PC-9 (cell line): ENCODE data around the gene ZNF24. TPM values are rescaled to one million over a fixed set of nuclear protein-coding genes. Genes with fewer than 3 reads are reported as not detected.

Source experiments
- BruUV-seq: library from RNA; stranded (reverse); fragments of 400-500 nt; replicated peaks from 2 replicates; lab custom pipeline; 2021; lab: Mats Ljungman, UMichigan
- CTCF ChIA-PET: fragments of 300-600 bp; sonication (Branson Sonifier 250); formaldehyde crosslinking; loops from one replicate; lab custom pipeline; 2022; ENCODE audit warnings: antibody characterized with exemption; lab: Charles Lee
- POLR2A ChIA-PET: fragments of 300-600 bp; sonication (Branson Sonifier 250); formaldehyde crosslinking; loops from one replicate; lab custom pipeline; 2022; ENCODE audit warnings: antibody characterized with exemption; ENCODE audit not compliant: unreplicated experiment; lab: Charles Lee
- DNase-seq, 2 experiments: peaks; one replicate each; pipeline versions ENCODE4 v3.0.0 to v3.0.0-alpha.2; 2015 to 2022; ENCODE audit warnings: mixed read lengths in 1 of 2
- H2AFZ ChIP-seq: fragments of 200-600 bp; sonication (generic); 2 replicates; pipeline ENCODE4 v1.8.1; 2017; ENCODE audit warnings: antibody characterized with exemption
- H3F3A ChIP-seq: fragments of 200-600 bp; sonication (generic); 2 replicates; pipeline ENCODE4 v1.8.1; 2017; ENCODE audit warnings: antibody characterized with exemption, mild to moderate bottlenecking, low read depth; ENCODE audit not compliant: insufficient read depth
- H3K27ac ChIP-seq: fragments of 200-600 bp; sonication (generic); 2 replicates; pipeline ENCODE4 v1.6.1; 2016; ENCODE audit warnings: mixed run types
- H3K27me3 ChIP-seq: fragments of 200-600 bp; sonication (generic); 2 replicates; pipeline ENCODE4 v1.6.1; 2016; ENCODE audit warnings: low read depth, mixed run types; ENCODE audit not compliant: insufficient read depth
- H3K36me3 ChIP-seq: fragments of 200-600 bp; sonication (generic); 2 replicates; pipeline ENCODE4 v1.6.1; 2016; ENCODE audit warnings: low read depth, mixed run types
- H3K4me1 ChIP-seq: fragments of 200-600 bp; sonication (generic); replicated peaks from 2 replicates; pipeline ENCODE4 v1.6.1; 2016; ENCODE audit warnings: mixed run types; ENCODE audit not compliant: insufficient read depth
- H3K4me2 ChIP-seq: fragments of 200-600 bp; sonication (generic); 2 replicates; pipeline ENCODE4 v1.6.1; 2017; ENCODE audit warnings: mixed run types
- H3K4me3 ChIP-seq: fragments of 200-600 bp; sonication (generic); 2 replicates; pipeline ENCODE4 v1.6.1; 2016; ENCODE audit warnings: mixed run types
- H3K79me2 ChIP-seq: fragments of 200-600 bp; sonication (generic); 2 replicates; pipeline ENCODE4 v1.6.1; 2017; ENCODE audit warnings: low read depth, mixed run types
- H3K9me2 ChIP-seq: fragments of 200-600 bp; sonication (generic); 2 replicates; pipeline ENCODE4 v1.8.1; 2017; ENCODE audit warnings: mild to moderate bottlenecking; ENCODE audit not compliant: insufficient read depth
- H3K9me3 ChIP-seq: fragments of 200-600 bp; sonication (generic); 2 replicates; pipeline ENCODE4 v1.8.1; 2016; ENCODE audit warnings: low read depth; ENCODE audit not compliant: insufficient read depth
- H4K20me1 ChIP-seq: fragments of 200-600 bp; sonication (generic); 2 replicates; pipeline ENCODE4 v1.8.1; 2017; ENCODE audit not compliant: insufficient read depth
- EZH2 ChIP-seq: fragments of 200-600 bp; sonication (generic); IDR thresholded peaks from 2 replicates; pipeline ENCODE4 v1.8.0; 2017; ENCODE audit warnings: antibody characterized with exemption, low read depth
- intact Hi-C: fragments of 100-400 bp; cut with micrococcal nuclease; formaldehyde crosslinking; loops from one replicate; pipeline ENCODE4 v1.10.0; 2022; ENCODE audit not compliant: unreplicated experiment
- total RNA-seq: library from RNA; stranded (reverse); gene quantifications from 2 replicates; pipeline ENCODE4 v1.2.3, GENCODE V29; 2021
- TF ChIP-seq, protein P1 (sequence below): fragments of 200-600 bp; sonication (generic); conservative IDR thresholded peaks from 2 replicates; pipeline ENCODE4 v1.6.1; 2017; ENCODE audit warnings: mixed run types, antibody characterized with exemption, mild to moderate bottlenecking, moderate library complexity

Gene ZNF24
- total RNA-seq, 1 experiment from 2014 or later, result 33.9 TPM

DNA sequence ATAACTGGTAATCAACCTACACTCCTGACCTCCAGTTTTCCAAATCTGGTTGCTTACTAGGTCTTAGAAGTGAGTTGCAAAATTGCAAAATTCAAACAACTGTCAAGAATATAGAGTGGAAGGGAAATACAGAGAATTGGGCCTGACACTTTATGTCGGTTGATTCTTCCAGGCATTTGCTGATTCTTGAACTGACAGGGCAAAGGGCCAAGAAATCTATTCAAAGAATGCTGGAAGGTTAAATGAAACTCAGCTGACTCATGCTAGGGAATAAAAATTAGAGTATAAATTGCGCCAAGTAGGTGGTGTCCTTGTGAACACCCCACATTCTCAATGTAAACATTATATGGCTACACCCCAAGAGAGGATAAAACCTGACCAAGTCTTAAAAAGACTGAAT lies 32.7 kb downstream of the ZNF24 start:
- Histone ChIP-seq H2AFZ (no peak overlapping the region), H3K27ac (no peak overlapping the region), H4K20me1 (no peaks in the 10 kb centered on the region), H3F3A (no peaks in the 10 kb centered on the region; the same call in 1 of the 2 replicates), H3K36me3 (no peaks in the 10 kb centered on the region), H3K79me2 (no peaks in the 10 kb centered on the region), H3K4me1 (no peaks in the 10 kb centered on the region), H3K27me3 (no peaks in the 10 kb centered on the region), H3K4me2 (no peak overlapping the region), H3K4me3 (no peak overlapping the region), H3K9me2 (no peaks in the 10 kb centered on the region), H3K9me3 (peaks cover 28% of the 10 kb centered on the region)
- POLR2A ChIA-PET, result no interaction called here
- no peak for DNase-seq
- BruUV-seq, result no TSS peak
- CTCF ChIA-PET, result no interaction called here
- intact Hi-C loops, result no loop called here
- no peak for TF ChIP-seq EZH2
- TF ChIP-seq, protein P1, sequence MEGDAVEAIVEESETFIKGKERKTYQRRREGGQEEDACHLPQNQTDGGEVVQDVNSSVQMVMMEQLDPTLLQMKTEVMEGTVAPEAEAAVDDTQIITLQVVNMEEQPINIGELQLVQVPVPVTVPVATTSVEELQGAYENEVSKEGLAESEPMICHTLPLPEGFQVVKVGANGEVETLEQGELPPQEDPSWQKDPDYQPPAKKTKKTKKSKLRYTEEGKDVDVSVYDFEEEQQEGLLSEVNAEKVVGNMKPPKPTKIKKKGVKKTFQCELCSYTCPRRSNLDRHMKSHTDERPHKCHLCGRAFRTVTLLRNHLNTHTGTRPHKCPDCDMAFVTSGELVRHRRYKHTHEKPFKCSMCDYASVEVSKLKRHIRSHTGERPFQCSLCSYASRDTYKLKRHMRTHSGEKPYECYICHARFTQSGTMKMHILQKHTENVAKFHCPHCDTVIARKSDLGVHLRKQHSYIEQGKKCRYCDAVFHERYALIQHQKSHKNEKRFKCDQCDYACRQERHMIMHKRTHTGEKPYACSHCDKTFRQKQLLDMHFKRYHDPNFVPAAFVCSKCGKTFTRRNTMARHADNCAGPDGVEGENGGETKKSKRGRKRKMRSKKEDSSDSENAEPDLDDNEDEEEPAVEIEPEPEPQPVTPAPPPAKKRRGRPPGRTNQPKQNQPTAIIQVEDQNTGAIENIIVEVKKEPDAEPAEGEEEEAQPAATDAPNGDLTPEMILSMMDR, result no peak

DNA sequence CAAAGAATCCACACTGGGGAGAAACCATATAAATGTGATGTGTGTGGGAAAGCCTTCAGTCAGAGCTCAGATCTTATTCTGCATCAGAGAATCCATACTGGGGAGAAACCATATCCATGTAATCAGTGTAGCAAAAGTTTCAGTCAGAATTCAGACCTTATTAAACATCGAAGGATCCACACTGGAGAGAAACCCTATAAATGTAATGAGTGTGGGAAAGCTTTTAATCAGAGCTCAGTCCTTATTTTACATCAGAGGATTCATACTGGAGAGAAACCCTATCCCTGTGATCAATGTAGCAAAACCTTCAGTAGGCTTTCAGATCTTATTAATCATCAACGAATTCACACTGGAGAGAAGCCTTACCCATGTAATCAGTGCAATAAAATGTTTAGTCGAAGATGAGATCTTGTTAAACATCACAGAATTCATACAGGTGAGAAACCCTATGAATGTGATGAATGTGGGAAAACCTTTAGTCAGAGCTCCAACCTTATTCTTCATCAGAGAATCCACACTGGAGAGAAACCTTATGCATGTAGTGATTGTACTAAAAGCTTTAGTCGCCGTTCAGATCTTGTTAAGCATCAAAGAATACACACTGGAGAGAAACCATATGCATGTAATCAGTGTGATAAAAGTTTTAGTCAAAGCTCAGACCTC lies 37.5 kb downstream of the ZNF24 start:
- H3K4me1 ChIP-seq, result no peaks in the 10 kb centered on the region
- H2AFZ ChIP-seq, result no peak overlapping the region
- peaks cover 14% of the 10 kb centered on the region; the same call in 1 of the 2 replicates for H3K36me3 ChIP-seq
- peaks cover 35% of the 10 kb centered on the region for H3K9me3 ChIP-seq
- H3K9me2 ChIP-seq, result no peaks in the 10 kb centered on the region
- H4K20me1 ChIP-seq, result no peaks in the 10 kb centered on the region
- H3F3A ChIP-seq, result no peaks in the 10 kb centered on the region; the same call in 1 of the 2 replicates
- intact Hi-C loops, result no loop called here
- CTCF ChIA-PET, result no interaction called here
- no peak overlapping the region for H3K4me3 ChIP-seq
- H3K27me3 ChIP-seq, result no peaks in the 10 kb centered on the region
- no peak overlapping the region for H3K27ac ChIP-seq
- no peak for DNase-seq
- TF ChIP-seq EZH2, result no peak
- TF ChIP-seq, protein P1, result no peak
- H3K79me2 ChIP-seq, result no peaks in the 10 kb centered on the region
- BruUV-seq, result no TSS peak
- H3K4me2 ChIP-seq, result no peak overlapping the region
- POLR2A ChIA-PET, result no interaction called here

DNA sequence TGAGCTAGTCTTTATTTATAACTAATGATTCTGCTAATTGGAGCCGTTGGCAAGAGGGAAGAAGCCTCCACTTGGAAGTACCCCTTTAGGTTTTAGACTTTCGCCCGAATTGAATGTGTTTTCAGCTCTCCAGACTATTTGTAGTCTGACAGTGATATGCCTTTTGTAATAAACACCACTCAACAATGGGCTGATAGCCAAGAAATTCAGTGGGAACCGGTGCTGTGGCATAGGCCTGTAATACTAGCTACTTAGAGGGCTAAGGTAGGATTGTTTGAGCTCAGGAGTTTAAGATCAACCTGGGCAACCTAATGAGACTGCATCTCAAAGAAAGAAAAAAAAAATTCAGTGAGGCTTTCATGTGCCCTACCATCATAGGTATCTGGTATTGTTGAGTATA lies 40.6 kb downstream of the ZNF24 start:
- no TSS peak for BruUV-seq
- peaks cover 17% of the 10 kb centered on the region; the same call in 1 of the 2 replicates for H3K36me3 ChIP-seq
- H3K27ac ChIP-seq, result no peak overlapping the region
- H3K9me2 ChIP-seq, result no peaks in the 10 kb centered on the region
- H3K9me3 ChIP-seq, result peaks cover 32% of the 10 kb centered on the region
- H3K4me2 ChIP-seq, result no peak overlapping the region
- DNase-seq, result no peak
- H4K20me1 ChIP-seq, result no peaks in the 10 kb centered on the region
- intact Hi-C loops, result no loop called here
- H3K27me3 ChIP-seq, result no peaks in the 10 kb centered on the region
- H3F3A ChIP-seq, result no peaks in the 10 kb centered on the region; the same call in 1 of the 2 replicates
- H2AFZ ChIP-seq, result no peak overlapping the region
- H3K79me2 ChIP-seq, result no peaks in the 10 kb centered on the region
- H3K4me1 ChIP-seq, result no peaks in the 10 kb centered on the region
- ChIA-PET CTCF (no interaction called here), POLR2A (no interaction called here)
- TF ChIP-seq, protein P1, result no peak
- no peak for TF ChIP-seq EZH2
- H3K4me3 ChIP-seq, result no peak overlapping the region
